ENCODE results near the gene PDE8B.
A peak's percentile ranks its signal among the peaks of the same experiment; 100 is the strongest.

PDE8B gene

GRCh38 chr5:77326986-77327734, 116.7 kb downstream of the PDE8B start:
- DNase-seq = no peak

GRCh38 chr5:77328930-77329647, 118.6 kb downstream of the PDE8B start:
- DNase-seq = no peak

GRCh38 chr5:77329664-77330430, 119.4 kb downstream of the PDE8B start:
- DNase-seq = no peak

GRCh38 chr5:77333036-77333435, 122.6 kb downstream of the PDE8B start:
- DNase-seq = no peak

DNA sequence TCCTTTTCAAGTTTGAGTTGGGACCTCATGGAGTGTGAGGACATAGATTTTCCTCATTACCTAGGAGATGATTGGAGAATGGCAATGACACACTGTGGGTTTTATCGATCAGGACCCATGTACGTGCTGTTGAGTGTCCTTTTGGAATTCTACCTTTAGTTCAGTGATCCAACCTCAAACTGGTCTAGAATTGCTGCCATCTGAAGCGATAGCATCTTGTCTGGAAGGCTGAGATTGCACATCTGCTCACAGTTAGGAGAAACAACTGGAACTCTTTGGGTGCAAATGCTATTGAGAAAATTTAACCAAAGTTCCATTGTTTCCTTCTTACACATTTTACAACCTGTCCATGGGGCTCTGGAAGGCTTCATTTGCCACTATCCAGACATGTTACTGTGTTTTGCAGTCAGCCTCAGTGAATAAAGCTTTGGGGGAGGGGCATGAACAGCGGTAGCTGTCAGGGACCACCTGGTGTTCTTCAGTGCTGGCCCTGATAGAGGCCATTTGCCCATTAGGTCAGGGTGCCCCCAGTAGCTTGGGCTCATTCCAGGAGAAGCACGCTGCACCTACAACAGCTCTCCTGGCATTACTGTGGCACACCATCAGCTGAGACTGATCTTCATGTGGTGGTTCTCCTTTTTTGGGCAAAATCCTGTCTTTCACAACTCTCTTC, 123.1 kb downstream of the PDE8B start:
- no peak for DNase-seq

DNA sequence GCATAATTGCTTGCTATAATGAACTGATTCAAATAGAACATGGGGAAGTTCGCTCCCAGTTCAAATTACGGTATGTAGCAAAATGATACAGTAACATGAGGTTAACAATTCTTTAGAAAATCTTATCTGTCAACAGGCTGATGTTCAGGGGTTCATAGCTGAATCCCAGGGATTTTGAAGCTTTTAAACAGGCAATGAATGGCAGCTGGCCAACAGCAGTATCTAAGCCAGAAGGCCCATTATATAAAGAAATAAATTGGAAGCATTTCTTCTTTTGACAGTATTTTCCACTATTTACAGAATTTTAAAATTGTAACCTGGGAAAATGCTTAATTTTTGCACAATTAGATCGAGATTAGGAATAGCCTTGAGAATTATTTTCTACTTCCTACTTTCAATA, 126.8 kb downstream of the PDE8B start:
- peak; percentile 45 for DNase-seq

DNA sequence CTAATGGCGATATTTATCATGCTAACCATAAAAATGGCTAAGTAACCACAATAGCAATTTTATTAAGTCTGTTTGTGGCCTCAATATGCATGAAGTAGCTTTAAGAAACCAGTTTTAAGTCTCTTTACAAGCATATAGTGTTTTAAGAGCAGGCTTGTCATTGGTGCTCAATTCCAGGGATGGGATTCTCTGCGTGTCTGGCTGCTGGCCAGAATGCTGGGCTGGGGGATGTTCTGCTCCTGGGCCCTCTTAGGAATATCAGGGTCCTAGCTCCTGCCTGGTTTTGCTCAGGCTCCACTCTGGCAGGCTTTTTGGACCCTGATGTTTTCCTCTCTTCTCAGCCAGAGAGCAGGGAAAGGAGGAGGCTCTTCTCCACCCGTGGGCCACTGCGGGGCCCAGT, 127.2 kb downstream of the PDE8B start:
- DNase-seq = peak; percentile 39

GRCh38 chr5:77339337-77339890, 128.9 kb downstream of the PDE8B start:
- no peak for DNase-seq

DNA sequence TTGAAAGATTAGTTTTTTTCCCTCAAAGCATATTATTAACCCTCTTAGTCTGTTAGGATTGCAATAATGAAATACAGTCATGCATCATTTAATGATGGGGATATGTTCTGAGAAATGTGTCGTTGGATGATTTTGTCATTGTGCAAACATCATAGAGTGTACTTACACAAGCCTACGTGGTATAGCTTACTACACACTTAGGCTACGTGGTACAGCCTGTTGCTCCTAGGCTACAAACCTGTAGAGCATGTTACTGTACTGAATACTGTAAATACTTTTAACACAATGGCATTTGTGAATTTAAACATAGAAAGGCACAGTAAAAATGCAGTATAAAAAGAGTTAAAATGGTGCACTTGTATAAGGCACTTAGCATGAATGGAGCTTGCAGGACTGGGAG, 132.7 kb downstream of the PDE8B start:
- no peak for DNase-seq

- DNase-seq = no peak
Measured at GRCh38 chr5:77347435-77348098, 137.1 kb downstream of the PDE8B start.

DNA sequence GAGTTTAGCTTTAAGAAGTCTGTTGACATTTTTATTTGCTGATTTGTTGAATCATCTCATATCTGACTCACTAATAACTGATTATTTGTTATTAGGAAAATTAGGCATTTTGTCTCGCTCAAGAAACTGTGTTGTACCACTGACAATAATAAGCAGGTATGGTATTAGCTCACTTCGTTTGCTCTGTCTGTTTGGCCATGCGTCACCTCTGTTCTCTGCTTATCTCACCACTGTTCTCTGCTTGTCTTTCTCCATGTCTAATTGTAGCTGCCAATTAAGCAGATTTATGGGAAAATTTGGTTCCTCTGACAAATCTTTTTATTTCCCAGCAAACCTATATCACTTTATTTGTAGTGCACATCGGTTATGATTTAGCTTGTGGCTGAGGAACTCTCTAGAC, 142.8 kb downstream of the PDE8B start:
- no peak for DNase-seq

DNA sequence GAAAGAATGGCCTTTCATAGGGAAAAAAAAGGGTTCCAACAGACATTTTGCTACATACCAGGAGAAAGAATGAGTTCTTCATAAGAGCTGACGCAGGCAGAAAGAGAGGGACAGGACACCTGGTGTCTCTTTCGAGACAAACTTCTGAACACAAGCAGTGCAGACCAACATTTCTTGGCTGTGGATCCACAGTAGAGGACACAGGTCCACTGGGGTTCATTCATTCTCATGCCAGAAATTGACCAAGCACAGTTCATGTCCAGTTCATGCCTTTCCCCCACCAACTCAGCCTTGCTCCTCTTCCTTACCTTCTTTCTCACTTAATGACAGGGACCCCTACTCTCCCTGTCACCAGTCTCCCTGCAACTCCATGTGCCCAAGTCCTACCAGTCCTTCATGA, 144.0 kb downstream of the PDE8B start:
- DNase-seq = no peak

- DNase-seq = no peak
Measured at GRCh38 chr5:77355080-77355479, 144.6 kb downstream of the PDE8B start.

DNA sequence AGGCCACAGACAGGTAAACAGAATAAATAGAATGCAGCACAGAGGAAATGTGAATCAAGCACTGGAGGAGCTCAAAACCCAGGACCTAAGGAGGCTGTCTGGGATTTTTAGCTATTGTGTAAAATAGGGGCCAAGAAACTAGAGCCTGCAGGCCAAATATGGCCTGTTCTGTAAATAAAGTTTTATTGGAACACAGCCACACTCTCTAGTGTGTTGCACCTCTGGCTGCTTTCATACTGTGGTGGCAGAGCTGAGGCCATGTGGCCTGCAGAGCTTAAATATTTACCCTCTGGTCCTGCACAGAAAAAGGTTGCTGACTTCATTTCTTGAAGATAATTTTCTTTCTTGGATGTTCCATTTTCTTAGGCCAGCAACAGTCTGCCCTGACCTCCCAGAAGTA, 145.3 kb downstream of the PDE8B start:
- DNase-seq = no peak

DNA sequence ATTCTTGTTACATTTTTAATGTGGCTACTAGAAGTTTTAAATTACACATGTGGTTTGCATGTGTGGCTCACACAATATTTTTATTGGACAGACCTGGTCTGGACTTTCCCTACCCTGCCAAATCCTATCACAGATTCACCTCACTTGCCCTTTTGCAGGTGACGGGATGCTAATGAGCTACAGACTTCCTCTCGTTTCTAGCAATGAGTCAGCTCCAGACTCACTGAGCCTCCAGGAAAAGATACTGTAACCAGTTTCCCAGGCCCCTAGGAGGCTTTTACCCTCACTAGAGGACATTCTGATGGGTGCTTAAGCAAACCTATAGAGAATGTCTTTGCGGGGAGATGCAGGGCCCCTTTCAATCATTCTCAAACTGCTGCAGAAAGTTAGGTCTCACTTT, 146.3 kb downstream of the PDE8B start:
- no peak for DNase-seq

DNA sequence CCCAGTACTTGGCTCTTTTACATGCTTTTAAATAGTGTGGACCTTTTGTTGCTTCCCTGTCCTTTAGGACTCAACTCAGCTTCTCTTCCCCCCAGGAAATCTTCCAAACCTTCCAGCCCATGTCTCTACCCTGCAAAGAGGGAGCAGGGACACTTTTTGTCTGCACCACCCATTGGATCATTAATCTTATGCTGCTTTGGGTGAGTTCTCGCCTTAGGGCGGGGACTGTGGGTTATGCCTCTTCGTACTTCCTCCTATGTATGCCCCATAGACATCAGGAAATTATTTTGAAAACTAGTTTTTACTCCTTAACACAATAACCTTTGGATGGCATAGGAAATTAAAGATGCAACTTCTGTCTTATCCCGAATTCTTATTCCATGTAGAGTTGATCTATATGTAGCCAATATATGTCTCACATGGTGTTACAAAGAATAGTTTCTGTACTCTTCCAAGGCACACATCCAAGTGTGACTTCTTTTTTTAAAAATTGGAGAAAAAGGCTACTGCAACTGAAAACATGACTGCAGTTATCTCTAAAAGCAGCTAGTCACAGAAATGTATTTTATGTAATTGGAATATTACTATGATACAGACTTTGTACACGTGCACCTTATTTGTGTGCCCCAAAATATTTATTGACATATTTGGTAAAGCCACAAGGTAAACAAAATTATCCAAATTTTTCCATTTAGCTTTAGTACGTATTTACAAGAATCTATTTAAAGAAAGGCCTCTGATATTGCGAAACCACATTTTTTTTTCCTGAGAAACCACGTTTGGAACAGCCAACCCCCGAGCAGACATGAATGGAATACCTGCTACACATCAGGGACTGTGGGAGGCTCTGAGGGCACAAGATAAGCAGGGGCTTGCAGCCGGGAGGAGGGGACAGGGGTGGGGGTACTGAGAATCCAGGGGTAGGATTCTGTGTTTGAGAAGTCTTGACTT, 148.1 kb downstream of the PDE8B start:
- DNase-seq = no peak

- DNase-seq = no peak
Measured at GRCh38 chr5:77359231-77359630, 148.8 kb downstream of the PDE8B start.

GRCh38 chr5:77360381-77360780, 149.9 kb downstream of the PDE8B start:
- no peak for DNase-seq

DNA sequence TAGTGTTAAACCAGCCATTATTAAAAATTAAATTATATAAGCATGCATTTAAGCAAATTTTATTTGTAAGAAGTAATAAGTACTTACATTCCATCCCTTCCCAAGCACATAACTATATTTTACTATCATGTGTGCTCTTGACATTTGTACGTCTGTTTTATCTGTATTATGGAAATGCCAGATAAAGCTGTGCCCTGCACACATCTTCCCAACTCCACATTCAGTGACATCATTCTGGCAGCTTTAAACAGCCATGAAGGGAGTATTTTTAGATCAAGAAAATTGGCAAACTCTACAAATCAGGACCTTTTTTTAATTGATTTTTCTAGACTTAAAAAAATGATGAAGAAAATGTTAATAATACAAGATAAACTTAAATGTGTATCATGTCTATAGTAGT, 150.5 kb downstream of the PDE8B start:
- DNase-seq = no peak

DNA sequence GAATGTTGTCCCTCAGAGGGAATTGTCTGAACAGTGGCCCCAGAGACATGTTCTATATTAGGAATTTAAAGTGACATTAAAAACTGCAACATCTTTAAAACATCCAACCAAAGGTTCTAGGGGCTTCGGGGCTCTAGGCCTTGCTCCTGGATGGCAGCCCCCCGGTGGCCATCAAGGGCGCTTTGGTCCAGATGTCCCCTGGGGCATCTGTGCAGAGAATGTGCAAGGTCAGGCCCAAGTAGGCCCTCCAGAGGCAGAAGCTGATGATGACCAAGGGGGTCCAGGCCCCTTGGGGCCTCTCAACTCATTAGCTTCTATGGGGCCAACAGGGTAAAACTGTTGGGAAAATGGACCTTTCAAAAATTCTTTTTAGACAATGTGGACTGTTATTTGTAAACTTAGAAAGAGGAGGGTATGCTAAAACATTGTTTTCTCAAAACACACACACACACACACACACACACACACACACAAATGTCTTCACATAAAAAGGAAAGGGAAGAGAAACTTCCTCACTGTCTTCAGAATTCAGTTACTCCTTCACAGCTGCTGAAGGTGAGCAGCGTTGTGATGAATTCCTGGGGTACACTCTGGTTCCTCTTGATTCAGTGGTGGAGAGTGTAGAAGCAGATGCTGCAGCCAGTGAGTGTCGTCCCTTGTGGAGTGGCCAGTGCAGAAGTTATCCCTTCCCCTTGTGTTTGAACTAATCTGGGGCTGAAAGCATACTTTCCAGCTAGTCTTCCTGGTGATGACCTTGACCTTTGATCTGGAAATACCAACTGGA, 156.4 kb downstream of the PDE8B start:
- DNase-seq = no peak

Measured in NCI-H1105 treated with DMSO at 0.1 percent for 48 hours (cell line).